Gastroesophageal sphincter (tissue), 4 donors: ENCODE results near the gene NANOS1. TPM values are rescaled to one million over a fixed set of nuclear protein-coding genes. Genes with fewer than 3 reads are reported as not detected.

ENCODE experiments used
- ATAC-seq: fragments of 150-250 bp; one replicate; pipeline ENCODE4 v1.9.1; 2016; ENCODE audit warnings: mild to moderate bottlenecking, moderate library complexity
- H3K27ac ChIP-seq, 4 donors: fragments of 200-600 bp; sonication (generic) in 3 of 4; 1 replicate in 3 of 4; 2 replicates in 1 of 4; pipeline ENCODE4 v1.5.1; 2016 to 2019
- H3K27me3 ChIP-seq: fragments of 200-600 bp; sonication (generic); one replicate; pipeline ENCODE4 v1.5.1; 2019
- H3K36me3 ChIP-seq, 2 donors: fragments of 200-600 bp; sonication (generic); one replicate each; pipeline ENCODE4 v1.5.1; 2019; ENCODE audit warnings: control low read depth in 1 of 2
- H3K4me1 ChIP-seq, 3 donors: fragments of 200-600 bp; sonication (generic); 1 replicate in 2 of 3; 2 replicates in 1 of 3; pipeline ENCODE4 v1.5.1; 2016 to 2019; ENCODE audit warnings: control low read depth in 2 of 3
- H3K4me3 ChIP-seq, 2 donors: fragments of 200-600 bp; sonication (generic); one replicate each; pipeline ENCODE4 v1.5.1; 2019; ENCODE audit warnings: mild to moderate bottlenecking in 1 of 2, moderate library complexity in 1 of 2
- H3K9me3 ChIP-seq, 3 donors: fragments of 200-600 bp; sonication (generic); one replicate each; pipeline ENCODE4 v1.5.1; 2017 to 2019; ENCODE audit warnings: control low read depth in 2 of 3
- EP300 ChIP-seq: sonication (generic); formaldehyde crosslinking; IDR thresholded peaks from one replicate; pipeline ENCODE4 v1.6.1; 2017; ENCODE audit warnings: antibody characterized with exemption, mild to moderate bottlenecking
- POLR2A ChIP-seq, 2 donors: fragments of 450-650 bp; IDR thresholded peaks; one replicate each; pipeline ENCODE4 v1.6.1; 2017; ENCODE audit warnings: antibody characterized with exemption in 2 of 2, mild to moderate bottlenecking in 2 of 2, moderate library complexity in 1 of 2
- POLR2AphosphoS5 ChIP-seq: sonication (generic); formaldehyde crosslinking; IDR thresholded peaks from one replicate; pipeline ENCODE4 v1.6.1; 2017; ENCODE audit warnings: antibody characterized with exemption
- WGBS, 2 donors: methylation state at CpG; one replicate each; pipeline ENCODE4 v1.1.5; 2018; ENCODE audit warnings: low coverage in 1 of 2; 5-methylcytosine and 5-hydroxymethylcytosine counted together
- total RNA-seq, 4 donors: library from RNA; depleted of rRNA; stranded (reverse); fragments of >200 nt; gene quantifications; one replicate each; pipeline ENCODE4 v1.1.0, GENCODE V29; 2016
- TF ChIP-seq, protein P1 (sequence below), 4 experiments: fragments of 200-600 bp in 2 of 4; fragments of 450-650 bp in 2 of 4; sonication (generic) in 1 of 4; IDR thresholded peaks; one replicate each; pipeline ENCODE4 v1.5.1; 2017 to 2019; ENCODE audit warnings: antibody characterized with exemption in 4 of 4, mild to moderate bottlenecking in 2 of 4, moderate library complexity in 2 of 4

The NANOS1 gene
- total RNA-seq, 4 donors from 2014 or later, result 16.1 to 24.1 (median 20.8) TPM

GRCh38 chr10:119006451-119007210, 22.9 kb upstream of the NANOS1 start:
- Histone ChIP-seq H3K4me1 (peaks cover 4 to 17% (median 6%) of the 10 kb centered on the region in 3 donors), H3K9me3 (no peaks in the 10 kb centered on the region), H3K4me3 (no peak overlapping the region), H3K36me3 (no peaks in the 10 kb centered on the region), H3K27ac (peak overlapping the region; percentile 57 to 80 (median 74)), H3K27me3 (no peaks in the 10 kb centered on the region)
- ATAC-seq, result peak; percentile 95
- TF ChIP-seq POLR2AphosphoS5 (peak; percentile 80), POLR2A (IDR thresholded peaks at IDR 0.05) (no peak), EP300 (no peak)
- TF ChIP-seq, protein P1, sequence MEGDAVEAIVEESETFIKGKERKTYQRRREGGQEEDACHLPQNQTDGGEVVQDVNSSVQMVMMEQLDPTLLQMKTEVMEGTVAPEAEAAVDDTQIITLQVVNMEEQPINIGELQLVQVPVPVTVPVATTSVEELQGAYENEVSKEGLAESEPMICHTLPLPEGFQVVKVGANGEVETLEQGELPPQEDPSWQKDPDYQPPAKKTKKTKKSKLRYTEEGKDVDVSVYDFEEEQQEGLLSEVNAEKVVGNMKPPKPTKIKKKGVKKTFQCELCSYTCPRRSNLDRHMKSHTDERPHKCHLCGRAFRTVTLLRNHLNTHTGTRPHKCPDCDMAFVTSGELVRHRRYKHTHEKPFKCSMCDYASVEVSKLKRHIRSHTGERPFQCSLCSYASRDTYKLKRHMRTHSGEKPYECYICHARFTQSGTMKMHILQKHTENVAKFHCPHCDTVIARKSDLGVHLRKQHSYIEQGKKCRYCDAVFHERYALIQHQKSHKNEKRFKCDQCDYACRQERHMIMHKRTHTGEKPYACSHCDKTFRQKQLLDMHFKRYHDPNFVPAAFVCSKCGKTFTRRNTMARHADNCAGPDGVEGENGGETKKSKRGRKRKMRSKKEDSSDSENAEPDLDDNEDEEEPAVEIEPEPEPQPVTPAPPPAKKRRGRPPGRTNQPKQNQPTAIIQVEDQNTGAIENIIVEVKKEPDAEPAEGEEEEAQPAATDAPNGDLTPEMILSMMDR (IDR thresholded peaks at IDR 0.05), result peak in 3 of 4 experiments; percentile 22 to 28 (median 25)
- 0 to 34% methylated on average over 1 to 7 of the region's 9 CpGs for WGBS, 2 donors

GRCh38 chr10:119007211-119007574, 22.3 kb upstream of the NANOS1 start:
- Histone ChIP-seq H3K27me3 (no peaks in the 10 kb centered on the region), H3K36me3 (no peaks in the 10 kb centered on the region), H3K4me1 (peaks cover 4 to 17% (median 6%) of the 10 kb centered on the region in 3 donors), H3K9me3 (no peaks in the 10 kb centered on the region), H3K4me3 (no peak overlapping the region), H3K27ac (peak overlapping the region in 3 of 4 donors; percentile 73 to 80 (median 75))
- WGBS, 2 donors, result 13 to 22% methylated on average over 4 of the region's 4 CpGs
- TF ChIP-seq POLR2A (IDR thresholded peaks at IDR 0.05) (no peak), EP300 (no peak), POLR2AphosphoS5 (no peak)
- TF ChIP-seq, protein P1 (IDR thresholded peaks at IDR 0.05), result no peak
- no peak for ATAC-seq

- Histone ChIP-seq H3K9me3 (no peaks in the 10 kb centered on the region), H3K27ac (no peak overlapping the region), H3K4me1 (peaks cover 0 to 13% (median 6%) of the 10 kb centered on the region in 3 donors), H3K4me3 (no peak overlapping the region), H3K36me3 (no peaks in the 10 kb centered on the region), H3K27me3 (no peaks in the 10 kb centered on the region)
- TF ChIP-seq EP300 (no peak), POLR2AphosphoS5 (no peak), POLR2A (IDR thresholded peaks at IDR 0.05) (no peak)
- TF ChIP-seq, protein P1 (IDR thresholded peaks at IDR 0.05), result no peak
- WGBS, 2 donors, result 19% methylated on average over 2 of the region's 2 CpGs; no CpG with 5 or more reads in 1 of the 2 donors
- ATAC-seq, result no peak
Measured at GRCh38 chr10:119020627-119020946, 8.9 kb upstream of the NANOS1 start.

DNA sequence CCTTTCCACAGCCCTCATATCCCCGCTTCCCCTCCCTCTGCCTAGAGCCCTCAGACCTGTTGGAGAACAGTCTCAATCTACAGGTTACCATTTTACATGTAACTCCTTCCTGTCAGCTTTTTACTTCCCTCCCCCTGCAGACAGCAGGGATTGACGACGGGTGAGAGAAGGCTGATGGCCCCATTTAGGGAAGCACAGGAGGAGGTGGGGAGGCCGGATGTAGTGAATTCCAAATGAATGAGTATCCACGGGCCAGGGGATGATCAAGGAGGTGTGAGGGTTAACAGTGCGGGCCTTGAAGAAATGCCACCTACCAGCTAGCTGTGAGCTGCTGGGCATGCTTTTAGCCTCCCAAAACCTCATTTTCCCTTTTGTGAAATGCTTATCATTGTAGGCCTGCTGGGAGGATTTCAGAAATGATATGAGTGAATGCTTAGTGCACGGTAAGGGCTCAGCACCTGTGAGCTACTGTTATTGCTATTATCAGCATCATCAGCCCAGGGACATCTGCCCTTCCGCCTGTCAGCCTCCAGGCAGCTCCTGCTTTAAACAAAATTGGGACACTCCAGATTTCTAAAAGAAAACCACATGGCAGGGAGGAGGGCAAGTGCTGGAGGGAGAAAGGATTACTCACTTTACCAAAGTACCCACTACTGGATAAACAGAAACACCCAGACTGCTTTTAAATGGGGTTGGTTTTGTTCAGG, 6.5 kb upstream of the NANOS1 start:
- TF ChIP-seq POLR2AphosphoS5 (peak; percentile 25), EP300 (no peak)
- no peaks in the 10 kb centered on the region for H3K36me3 ChIP-seq
- no peaks in the 10 kb centered on the region for H3K27me3 ChIP-seq
- 47% methylated on average over 7 of the region's 8 CpGs; no CpG with 5 or more reads in 1 of the 2 donors for WGBS, 2 donors
- no peak overlapping the region for H3K4me3 ChIP-seq
- peak overlapping the region in 1 of 4 donors; percentile 55 for H3K27ac ChIP-seq
- peaks cover 0 to 30% (median 15%) of the 10 kb centered on the region in 3 donors for H3K4me1 ChIP-seq
- H3K9me3 ChIP-seq, result no peaks in the 10 kb centered on the region
- no peak for ATAC-seq

GRCh38 chr10:119023553-119023868, 6.0 kb upstream of the NANOS1 start:
- no peaks in the 10 kb centered on the region for H3K27me3 ChIP-seq
- H3K9me3 ChIP-seq, result no peaks in the 10 kb centered on the region
- ATAC-seq, result no peak
- TF ChIP-seq POLR2A (IDR thresholded peaks at IDR 0.05), result no peak
- TF ChIP-seq POLR2AphosphoS5, result no peak
- TF ChIP-seq, protein P1 (IDR thresholded peaks at IDR 0.05), result no peak
- TF ChIP-seq EP300, result no peak
- no peak overlapping the region for H3K4me3 ChIP-seq
- H3K4me1 ChIP-seq, result peaks cover 0 to 31% (median 15%) of the 10 kb centered on the region in 3 donors
- WGBS, 2 donors, result 0 to 42% methylated on average over 1 to 3 of the region's 8 CpGs
- no peaks in the 10 kb centered on the region for H3K36me3 ChIP-seq
- H3K27ac ChIP-seq, result peak overlapping the region in 1 of 4 donors; percentile 55
